ENCODE data around the gene PARD6B.

DNA sequence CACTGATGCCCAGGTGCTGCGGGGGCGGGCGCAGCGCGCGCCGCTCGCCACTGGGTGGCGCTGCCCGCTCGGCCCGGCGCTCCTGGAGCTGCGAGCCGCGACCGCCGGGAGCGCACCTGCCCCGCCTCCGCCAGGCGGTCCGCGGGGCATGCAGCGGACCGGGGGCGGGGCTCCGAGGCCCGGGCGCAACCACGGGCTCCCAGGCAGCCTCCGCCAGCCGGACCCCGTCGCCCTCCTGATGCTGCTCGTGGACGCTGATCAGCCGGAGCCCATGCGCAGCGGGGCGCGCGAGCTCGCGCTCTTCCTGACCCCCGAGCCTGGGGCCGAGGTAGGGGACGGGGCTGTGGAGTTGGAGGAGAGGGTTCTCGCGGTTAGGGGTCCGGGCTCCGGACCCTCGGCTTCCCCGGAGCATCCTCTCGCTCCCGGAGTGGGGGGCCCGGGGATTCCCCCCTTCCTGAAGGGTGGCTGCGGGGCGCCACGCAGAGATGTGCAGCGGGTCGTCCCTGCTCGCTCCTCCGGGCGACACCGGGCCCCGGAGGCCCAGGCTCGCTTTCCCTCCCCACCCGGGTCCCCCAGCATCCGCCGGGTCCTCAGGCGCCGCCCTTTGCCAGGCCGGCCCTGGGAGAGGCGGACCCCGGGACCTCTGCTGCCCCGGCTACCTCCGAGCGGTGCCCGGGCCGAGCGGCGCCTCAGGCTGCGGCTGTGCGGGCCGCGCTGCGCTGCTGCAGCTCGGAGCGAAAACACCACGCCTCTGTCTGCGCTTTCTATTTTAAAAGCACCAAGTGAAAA lies 63.7 kb downstream of the PARD6B start, which contains the start of gene BCAS4:
- TF ChIP-seq, protein P1, sequence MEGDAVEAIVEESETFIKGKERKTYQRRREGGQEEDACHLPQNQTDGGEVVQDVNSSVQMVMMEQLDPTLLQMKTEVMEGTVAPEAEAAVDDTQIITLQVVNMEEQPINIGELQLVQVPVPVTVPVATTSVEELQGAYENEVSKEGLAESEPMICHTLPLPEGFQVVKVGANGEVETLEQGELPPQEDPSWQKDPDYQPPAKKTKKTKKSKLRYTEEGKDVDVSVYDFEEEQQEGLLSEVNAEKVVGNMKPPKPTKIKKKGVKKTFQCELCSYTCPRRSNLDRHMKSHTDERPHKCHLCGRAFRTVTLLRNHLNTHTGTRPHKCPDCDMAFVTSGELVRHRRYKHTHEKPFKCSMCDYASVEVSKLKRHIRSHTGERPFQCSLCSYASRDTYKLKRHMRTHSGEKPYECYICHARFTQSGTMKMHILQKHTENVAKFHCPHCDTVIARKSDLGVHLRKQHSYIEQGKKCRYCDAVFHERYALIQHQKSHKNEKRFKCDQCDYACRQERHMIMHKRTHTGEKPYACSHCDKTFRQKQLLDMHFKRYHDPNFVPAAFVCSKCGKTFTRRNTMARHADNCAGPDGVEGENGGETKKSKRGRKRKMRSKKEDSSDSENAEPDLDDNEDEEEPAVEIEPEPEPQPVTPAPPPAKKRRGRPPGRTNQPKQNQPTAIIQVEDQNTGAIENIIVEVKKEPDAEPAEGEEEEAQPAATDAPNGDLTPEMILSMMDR (IDR thresholded peaks at IDR 0.05; ENCODE audit: insufficient read depth, low read length, poor library complexity, severe bottlenecking): peak; percentile 54
- TF ChIP-seq EZH2phosphoT487 (conservative IDR thresholded peaks at IDR 0.05; ENCODE audit: low read length): no peak

All from SU-DHL-6 (cell line).